ENCODE results near the gene FBXO42.
A peak's percentile ranks its signal among the peaks of the same experiment; 100 is the strongest.

The FBXO42 gene

GRCh38 chr1:16326833-16327404, 25.4 kb downstream of the FBXO42 start:
- FAIRE-seq: no peak
- DNase-seq (ENCODE audit: low spot score): no peak

GRCh38 chr1:16324456-16324890, 27.8 kb downstream of the FBXO42 start:
- DNase-seq (ENCODE audit: low spot score) (peak; percentile 32), FAIRE-seq (peak; percentile 69)

GRCh38 chr1:16321176-16321867, 31.0 kb downstream of the FBXO42 start:
- FAIRE-seq (no peak), DNase-seq (ENCODE audit: low spot score) (no peak)

- FAIRE-seq: no peak
- no peak for DNase-seq (ENCODE audit: low spot score)
Measured at GRCh38 chr1:16318555-16318954, 33.7 kb downstream of the FBXO42 start.

DNA sequence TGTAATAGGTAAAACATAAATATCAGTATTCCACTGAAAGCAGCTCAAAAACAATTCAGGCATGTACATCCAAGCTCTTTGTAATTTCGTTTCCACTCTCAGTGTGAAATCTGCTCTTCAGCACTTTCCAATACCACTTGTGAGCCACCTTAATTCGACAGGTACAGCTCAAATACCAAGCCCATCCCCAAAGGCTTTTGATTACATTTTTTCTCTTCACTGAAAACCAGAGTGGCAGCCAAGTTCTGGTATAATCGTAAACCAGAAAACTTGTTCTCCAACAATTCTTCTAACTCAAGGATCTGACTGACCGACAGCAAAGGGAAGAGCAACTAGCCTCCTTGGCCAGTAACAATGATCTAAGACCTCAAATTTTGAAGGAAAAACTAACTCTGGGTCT, 36.8 kb downstream of the FBXO42 start:
- no peak for DNase-seq (ENCODE audit: low spot score)
- FAIRE-seq: no peak

GRCh38 chr1:16307222-16307621, 45.1 kb downstream of the FBXO42 start:
- FAIRE-seq (no peak), DNase-seq (ENCODE audit: low spot score) (no peak)

DNA sequence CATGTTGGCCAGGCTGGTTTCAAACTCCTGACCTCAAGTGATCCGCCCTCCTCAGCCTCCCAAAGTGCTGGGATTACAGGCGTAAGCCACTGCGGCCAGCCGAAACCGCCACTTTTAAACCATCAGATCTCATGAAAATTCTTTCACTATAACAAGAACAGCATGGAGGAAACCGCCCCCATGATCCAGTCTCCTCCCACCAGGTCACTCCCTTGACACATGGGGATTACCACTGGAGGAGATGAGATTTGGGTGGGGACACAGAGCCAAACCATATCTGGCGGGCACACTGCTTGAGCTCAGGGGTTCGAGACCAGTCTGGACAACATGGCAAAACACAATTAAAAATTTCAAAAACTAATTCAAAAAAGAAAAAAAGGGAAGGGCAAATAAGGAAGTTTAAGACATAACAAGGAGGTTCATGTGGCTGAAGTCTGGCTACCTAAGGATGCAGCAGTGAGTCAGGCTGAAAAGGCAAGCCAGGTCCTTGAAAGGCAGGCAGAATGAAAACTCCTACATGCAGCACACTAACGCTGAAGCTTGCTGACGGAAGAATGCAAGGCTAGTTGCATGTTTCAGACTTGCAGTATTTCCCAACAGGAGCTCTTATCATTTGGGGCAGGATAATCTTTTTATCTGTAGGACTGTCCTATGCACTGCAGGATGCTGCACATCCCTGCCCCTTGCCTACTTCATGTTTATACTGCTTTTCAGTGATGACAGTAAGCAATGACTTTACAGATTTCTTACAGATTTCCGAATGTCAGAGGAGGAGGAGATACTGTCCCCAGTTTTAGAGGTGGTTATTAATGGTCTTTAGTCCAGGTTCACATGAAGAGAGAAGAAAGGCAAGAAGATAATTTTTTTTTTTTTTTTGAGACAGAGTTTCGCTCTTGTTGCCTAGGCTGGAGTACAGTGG, 49.3 kb downstream of the FBXO42 start:
- DNase-seq (ENCODE audit: low spot score) (no peak), FAIRE-seq (no peak)

DNA sequence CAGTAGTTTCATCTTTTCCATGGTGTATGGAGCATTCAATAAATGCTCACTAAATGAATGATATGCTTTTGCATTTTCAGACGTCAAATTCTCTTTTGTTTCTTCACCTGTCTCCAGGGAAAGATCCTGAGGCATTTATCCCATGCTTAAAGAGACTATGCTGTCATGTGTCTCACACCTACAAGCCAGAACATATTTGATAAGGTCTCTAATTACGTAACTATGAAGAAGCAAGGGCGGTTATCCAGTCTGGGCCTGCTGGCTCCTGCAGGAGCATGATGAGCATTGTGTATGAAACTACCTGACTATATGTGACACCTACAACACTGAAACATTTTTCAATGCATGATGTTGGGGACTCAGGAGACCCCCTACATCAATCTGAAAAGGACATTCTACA, 51.8 kb downstream of the FBXO42 start:
- no peak for FAIRE-seq
- no peak for DNase-seq (ENCODE audit: low spot score)

GRCh38 chr1:16298653-16299052, 53.6 kb downstream of the FBXO42 start:
- FAIRE-seq: no peak
- DNase-seq (ENCODE audit: low spot score): no peak

DNA sequence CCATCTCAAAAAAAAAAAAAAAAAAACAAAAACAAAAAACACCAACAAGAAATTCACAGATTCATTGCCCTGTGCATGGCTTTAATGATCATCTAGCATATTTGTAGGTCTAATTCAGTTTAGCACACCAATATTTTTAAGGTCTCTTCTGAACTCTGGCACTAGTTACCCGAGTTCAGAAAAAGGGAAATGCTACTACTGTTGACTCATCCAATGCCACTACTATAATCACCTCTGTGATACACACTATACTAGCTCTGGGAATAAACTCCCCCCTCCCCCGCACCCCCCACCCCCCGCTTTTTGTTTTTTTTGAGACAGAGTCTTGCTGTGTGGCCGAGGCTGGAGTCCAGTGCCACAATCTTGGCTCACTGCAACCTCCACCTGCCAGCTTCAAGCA, 55.6 kb downstream of the FBXO42 start:
- FAIRE-seq (no peak), DNase-seq (ENCODE audit: low spot score) (no peak)

DNA sequence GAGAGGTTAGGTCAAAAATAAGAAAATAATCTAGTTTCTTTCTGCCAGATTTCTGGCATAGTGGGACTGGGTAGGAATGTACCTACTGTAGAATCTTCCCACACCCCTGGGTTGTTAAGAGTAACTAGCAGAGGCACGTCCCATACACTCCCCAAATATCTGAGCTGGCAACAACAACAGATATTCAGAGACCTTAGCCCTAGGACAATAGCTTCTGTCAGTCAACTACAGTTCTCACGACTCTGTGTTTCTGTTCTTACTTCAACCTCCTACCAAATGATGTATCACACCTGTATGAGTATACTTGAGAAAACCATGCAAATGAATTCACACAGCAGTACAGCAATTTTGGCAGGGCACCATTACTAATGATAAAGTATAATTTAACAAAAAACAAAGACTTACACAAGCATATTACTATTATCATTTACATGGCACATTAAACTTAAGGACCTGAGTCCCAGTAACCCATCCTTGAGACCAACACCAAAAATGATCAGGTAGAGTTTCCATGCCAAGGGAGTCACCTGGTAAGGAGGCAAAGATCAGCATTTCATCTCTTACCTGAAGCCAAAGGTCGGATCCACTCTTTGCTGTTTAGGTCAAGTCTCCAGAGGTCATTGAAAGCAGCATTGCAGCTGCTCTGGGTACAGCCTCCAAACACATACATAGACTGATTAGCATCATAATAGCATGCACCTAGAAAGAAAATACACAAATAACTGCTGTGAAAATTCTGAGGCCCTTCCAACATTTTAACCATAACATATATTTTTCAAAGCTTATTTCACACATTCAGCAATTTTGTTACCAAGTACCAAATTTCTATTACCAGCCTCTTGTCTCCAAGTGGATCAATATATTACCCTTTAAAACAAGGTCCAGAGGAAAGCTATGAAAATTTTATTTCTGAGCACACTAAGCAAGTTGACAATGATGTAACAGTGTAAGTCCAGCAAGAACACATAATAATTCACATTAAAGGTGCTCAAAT, 57.8 kb downstream of the FBXO42 start:
- no peak for DNase-seq (ENCODE audit: low spot score)
- FAIRE-seq: no peak

GRCh38 chr1:16293538-16293937, 58.7 kb downstream of the FBXO42 start:
- FAIRE-seq (no peak), DNase-seq (ENCODE audit: low spot score) (no peak)

GRCh38 chr1:16292739-16293138, 59.5 kb downstream of the FBXO42 start:
- no peak for FAIRE-seq
- DNase-seq (ENCODE audit: low spot score): no peak

GRCh38 chr1:16289959-16290358, 62.3 kb downstream of the FBXO42 start:
- FAIRE-seq (no peak), DNase-seq (ENCODE audit: low spot score) (no peak)

DNA sequence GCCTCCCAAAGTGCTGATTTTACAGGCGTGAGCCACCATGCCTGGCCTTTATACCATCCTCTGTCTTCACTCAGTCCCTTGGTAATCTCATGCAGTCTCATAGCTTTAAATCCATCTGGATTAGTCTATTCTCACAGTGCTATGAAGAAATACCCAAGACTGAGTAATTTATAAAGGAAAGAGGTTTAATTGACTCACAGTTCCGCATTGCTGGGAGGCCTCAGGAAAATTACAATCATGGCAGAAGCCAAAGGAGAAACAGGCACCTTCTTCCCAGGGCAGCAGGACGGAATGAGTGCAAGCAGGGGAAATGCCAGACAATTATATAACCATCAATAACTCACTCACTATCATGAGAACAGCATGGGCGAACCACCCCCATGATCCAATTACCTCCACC, 66.2 kb downstream of the FBXO42 start:
- FAIRE-seq: no peak
- no peak for DNase-seq (ENCODE audit: low spot score)

DNA sequence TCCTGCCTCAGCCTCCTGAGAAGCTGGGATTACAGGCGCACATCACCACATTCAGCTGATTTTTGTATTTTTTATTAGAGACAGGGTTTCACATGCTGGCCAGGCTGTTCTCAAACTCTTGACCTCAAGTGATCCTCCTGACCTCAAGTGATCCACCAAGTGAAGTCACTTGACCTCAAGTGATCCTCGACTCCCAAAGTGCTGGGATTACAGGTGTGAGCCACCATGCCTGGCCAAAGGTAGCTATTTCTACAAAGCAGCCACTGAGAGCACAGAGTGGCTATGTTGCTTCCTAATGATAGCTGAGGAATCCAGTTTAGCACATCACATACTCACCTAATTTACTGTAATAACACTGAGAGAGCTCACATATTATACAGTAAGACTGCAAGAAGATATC, 70.5 kb downstream of the FBXO42 start:
- DNase-seq (ENCODE audit: low spot score): no peak
- no peak for FAIRE-seq

DNA sequence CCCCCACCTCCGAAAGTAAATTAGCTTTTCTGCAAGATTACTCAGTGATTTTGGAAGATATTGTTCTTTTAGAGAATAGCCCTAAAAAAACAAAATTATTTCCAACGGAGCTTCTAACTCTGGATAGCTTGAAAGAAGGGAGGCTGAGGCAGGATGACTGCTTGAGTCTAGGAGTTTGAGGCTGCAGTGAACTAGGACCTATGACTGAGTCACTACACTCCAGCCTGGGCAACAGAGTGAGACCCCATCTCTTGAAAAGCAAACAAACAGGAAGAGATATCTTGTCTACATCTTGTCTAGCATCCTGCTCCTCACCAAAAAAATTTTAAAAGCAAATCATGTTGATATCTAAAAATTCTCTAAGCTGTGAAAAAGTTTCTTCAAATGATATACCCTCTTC, 73.1 kb downstream of the FBXO42 start:
- FAIRE-seq (no peak), DNase-seq (ENCODE audit: low spot score) (no peak)

DNA sequence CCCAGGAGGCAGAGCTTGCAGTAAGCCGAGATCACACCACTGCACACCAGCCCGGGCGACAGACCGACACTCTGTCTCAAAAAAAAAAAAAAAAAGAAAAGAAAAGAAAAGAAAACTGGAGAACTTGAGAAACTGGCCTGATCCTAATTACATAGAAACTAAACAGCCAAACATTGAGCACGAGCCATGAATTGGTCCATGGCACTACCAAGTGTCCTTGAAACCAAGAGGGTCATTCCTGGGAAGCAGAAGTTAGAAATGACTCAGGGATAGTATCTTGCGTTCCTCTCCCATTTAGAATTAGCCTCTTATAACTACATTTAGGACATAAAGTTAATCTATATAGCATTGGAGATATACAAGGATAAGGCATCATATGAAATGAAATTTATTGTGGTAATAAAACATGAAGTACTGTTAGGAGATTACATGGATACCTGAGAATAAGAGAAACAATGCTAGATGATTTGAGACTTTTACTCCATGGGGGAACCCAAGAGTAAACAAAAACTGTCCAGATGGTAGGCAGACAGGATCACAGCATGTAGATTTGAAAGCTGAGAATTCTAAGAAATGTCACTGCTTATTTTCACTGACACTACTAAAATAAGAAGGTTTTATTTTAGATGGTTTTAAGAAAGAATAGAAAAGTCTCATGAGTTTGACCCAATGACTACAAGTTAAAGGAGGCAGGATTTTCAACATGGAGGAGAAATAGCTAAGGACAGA, 75.8 kb downstream of the FBXO42 start:
- FAIRE-seq (no peak), DNase-seq (ENCODE audit: low spot score) (no peak)

GRCh38 chr1:16275591-16275990, 76.7 kb downstream of the FBXO42 start:
- DNase-seq (ENCODE audit: low spot score) (no peak), FAIRE-seq (no peak)

GRCh38 chr1:16267690-16268180, 84.5 kb downstream of the FBXO42 start:
- no peak for DNase-seq (ENCODE audit: low spot score)
- FAIRE-seq: no peak

Measured in RCC 7860 (cell line).